Measurements from ENCODE around the gene GRPEL1. TPM values are rescaled to one million over a fixed set of nuclear protein-coding genes. Genes with fewer than 3 reads are reported as not detected.

GRPEL1 gene
- total RNA-seq, 1 donor from 2014 or later = 55.8 TPM

DNA sequence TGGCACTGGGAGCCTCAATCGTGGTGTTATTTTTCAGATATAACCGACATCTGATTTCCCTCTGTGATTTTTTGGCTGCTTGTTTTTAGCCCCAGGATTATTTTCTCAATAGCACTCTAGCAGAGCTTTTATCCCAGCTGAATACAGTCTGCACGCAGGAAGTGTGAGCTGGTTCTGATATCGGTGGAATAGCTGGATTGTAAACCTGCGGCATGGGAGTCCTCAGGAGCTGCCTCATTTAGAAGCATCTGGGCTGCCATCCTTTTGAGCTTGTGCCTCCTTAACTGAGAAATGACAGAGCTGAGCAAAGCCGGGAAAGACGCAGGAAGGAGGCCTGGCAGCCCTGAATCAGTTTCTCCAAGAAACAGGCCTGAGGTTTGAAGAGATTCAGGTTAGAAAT, 28.4 kb upstream of the GRPEL1 start:
- Histone ChIP-seq H3K4me3 (ENCODE audit: insufficient read depth, low read depth, low read length) (no peak overlapping the region), H3K4me1 (ENCODE audit: insufficient read depth, low read length) (no peaks in the 10 kb centered on the region), H2AFZ (ENCODE audit: low read depth, low read length) (no peak overlapping the region), H3K9me3 (ENCODE audit: insufficient read depth, low read depth, low read length) (no peaks in the 10 kb centered on the region), H3K27me3 (ENCODE audit: insufficient read depth, low read length) (peaks cover 15% of the 10 kb centered on the region), H3K27ac (ENCODE audit: low read depth, low read length) (no peak overlapping the region), H3K9ac (ENCODE audit: low read length) (no peak overlapping the region), H3K79me2 (ENCODE audit: insufficient read depth, low read length) (no peaks in the 10 kb centered on the region), H3K4me2 (ENCODE audit: low read length) (no peak overlapping the region), H4K20me1 (ENCODE audit: insufficient read depth, low read length) (no peaks in the 10 kb centered on the region), H3K36me3 (ENCODE audit: insufficient read depth, low read length) (no peaks in the 10 kb centered on the region)
- DNase-seq (ENCODE audit: low read depth) = no peak
- no peak for TF ChIP-seq EZH2 (IDR thresholded peaks at IDR 0.05; ENCODE audit: insufficient read depth, low read length)
- TF ChIP-seq, protein P1, sequence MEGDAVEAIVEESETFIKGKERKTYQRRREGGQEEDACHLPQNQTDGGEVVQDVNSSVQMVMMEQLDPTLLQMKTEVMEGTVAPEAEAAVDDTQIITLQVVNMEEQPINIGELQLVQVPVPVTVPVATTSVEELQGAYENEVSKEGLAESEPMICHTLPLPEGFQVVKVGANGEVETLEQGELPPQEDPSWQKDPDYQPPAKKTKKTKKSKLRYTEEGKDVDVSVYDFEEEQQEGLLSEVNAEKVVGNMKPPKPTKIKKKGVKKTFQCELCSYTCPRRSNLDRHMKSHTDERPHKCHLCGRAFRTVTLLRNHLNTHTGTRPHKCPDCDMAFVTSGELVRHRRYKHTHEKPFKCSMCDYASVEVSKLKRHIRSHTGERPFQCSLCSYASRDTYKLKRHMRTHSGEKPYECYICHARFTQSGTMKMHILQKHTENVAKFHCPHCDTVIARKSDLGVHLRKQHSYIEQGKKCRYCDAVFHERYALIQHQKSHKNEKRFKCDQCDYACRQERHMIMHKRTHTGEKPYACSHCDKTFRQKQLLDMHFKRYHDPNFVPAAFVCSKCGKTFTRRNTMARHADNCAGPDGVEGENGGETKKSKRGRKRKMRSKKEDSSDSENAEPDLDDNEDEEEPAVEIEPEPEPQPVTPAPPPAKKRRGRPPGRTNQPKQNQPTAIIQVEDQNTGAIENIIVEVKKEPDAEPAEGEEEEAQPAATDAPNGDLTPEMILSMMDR (IDR thresholded peaks at IDR 0.05; ENCODE audit: insufficient read depth, low read depth, low read length) = no peak
- no peaks in the 10 kb centered on the region for H3K4me1 Mint-ChIP-seq (ENCODE audit: low read depth, unreplicated experiment)
- H3K27ac Mint-ChIP-seq (ENCODE audit: unreplicated experiment) = no peak overlapping the region
- FAIRE-seq = no peak
- H3K27me3 Mint-ChIP-seq (ENCODE audit: low read depth, unreplicated experiment) = peaks cover 60% of the 10 kb centered on the region
- no peaks in the 10 kb centered on the region for H3K36me3 Mint-ChIP-seq (ENCODE audit: low read depth, unreplicated experiment)
- no peak overlapping the region for H3K4me3 Mint-ChIP-seq (ENCODE audit: unreplicated experiment)
- peaks cover 11% of the 10 kb centered on the region for H3K9me3 Mint-ChIP-seq (ENCODE audit: unreplicated experiment)

DNA sequence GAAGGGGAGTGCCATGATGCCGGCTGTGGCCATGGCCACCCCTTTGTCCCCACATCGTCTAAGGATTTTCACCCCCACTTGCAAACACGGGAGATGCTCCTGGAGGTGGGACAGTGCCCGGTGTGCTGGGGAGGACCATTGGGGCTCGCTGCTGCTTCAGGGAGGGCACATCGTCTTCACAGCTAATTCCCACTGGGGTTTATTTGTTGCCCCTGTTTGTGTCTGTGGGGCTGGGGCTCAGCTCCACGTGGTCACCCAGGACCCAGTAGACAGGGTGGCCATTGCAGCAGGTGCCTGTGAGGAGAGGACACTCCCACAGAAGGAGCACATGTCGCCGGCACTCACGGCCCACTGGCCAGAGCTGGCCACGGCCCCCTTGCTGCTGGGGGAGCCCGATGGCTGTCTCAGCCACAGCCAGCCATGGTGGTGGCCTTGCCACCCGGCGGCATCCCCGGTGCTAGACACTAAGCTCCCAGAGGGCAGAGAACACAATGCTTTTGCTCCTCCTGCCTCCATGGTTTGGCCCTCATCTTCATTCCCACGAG, 27.8 kb upstream of the GRPEL1 start:
- no peaks in the 10 kb centered on the region for H3K36me3 ChIP-seq (ENCODE audit: insufficient read depth, low read length)
- H3K4me2 ChIP-seq (ENCODE audit: low read length) = no peak overlapping the region
- Mint-ChIP-seq H3K36me3 (ENCODE audit: low read depth, unreplicated experiment) (no peaks in the 10 kb centered on the region), H3K4me3 (ENCODE audit: unreplicated experiment) (no peak overlapping the region), H3K27me3 (ENCODE audit: low read depth, unreplicated experiment) (peaks cover 66% of the 10 kb centered on the region), H3K4me1 (ENCODE audit: low read depth, unreplicated experiment) (no peaks in the 10 kb centered on the region), H3K27ac (ENCODE audit: unreplicated experiment) (no peak overlapping the region), H3K9me3 (ENCODE audit: unreplicated experiment) (peaks cover 11% of the 10 kb centered on the region)
- H4K20me1 ChIP-seq (ENCODE audit: insufficient read depth, low read length) = no peaks in the 10 kb centered on the region
- DNase-seq (ENCODE audit: low read depth) (no peak), FAIRE-seq (no peak)
- TF ChIP-seq, protein P1 (IDR thresholded peaks at IDR 0.05; ENCODE audit: insufficient read depth, low read depth, low read length) = no peak
- TF ChIP-seq EZH2 (IDR thresholded peaks at IDR 0.05; ENCODE audit: insufficient read depth, low read length) = no peak
- H2AFZ ChIP-seq (ENCODE audit: low read depth, low read length) = no peak overlapping the region
- no peak overlapping the region for H3K9ac ChIP-seq (ENCODE audit: low read length)
- H3K79me2 ChIP-seq (ENCODE audit: insufficient read depth, low read length) = no peaks in the 10 kb centered on the region
- H3K4me3 ChIP-seq (ENCODE audit: insufficient read depth, low read depth, low read length) = no peak overlapping the region
- no peaks in the 10 kb centered on the region for H3K4me1 ChIP-seq (ENCODE audit: insufficient read depth, low read length)
- H3K9me3 ChIP-seq (ENCODE audit: insufficient read depth, low read depth, low read length) = no peaks in the 10 kb centered on the region
- peaks cover 15% of the 10 kb centered on the region for H3K27me3 ChIP-seq (ENCODE audit: insufficient read depth, low read length)
- no peak overlapping the region for H3K27ac ChIP-seq (ENCODE audit: low read depth, low read length)

DNA sequence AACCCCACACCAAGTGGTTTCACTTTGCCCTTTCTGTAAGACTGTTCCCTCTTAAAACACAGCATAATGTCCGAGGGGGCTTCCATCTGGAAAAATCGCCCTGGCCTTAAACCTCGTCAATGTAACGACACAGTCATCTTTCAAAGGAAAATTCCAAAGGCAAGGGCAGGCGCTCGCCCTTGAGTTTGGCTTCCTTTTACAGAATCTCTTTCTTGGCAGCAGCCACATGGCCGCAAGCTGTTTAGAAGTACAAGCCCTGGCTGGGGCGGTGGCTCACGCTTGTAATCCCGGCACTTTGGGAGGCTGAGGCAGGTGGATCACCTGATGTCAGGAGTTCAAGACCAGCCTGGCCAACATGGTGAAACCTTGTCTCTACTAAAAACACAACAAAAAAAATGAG, 27.1 kb upstream of the GRPEL1 start:
- Histone ChIP-seq H3K27me3 (ENCODE audit: insufficient read depth, low read length) (peaks cover 18% of the 10 kb centered on the region), H3K36me3 (ENCODE audit: insufficient read depth, low read length) (no peaks in the 10 kb centered on the region), H4K20me1 (ENCODE audit: insufficient read depth, low read length) (no peaks in the 10 kb centered on the region), H3K4me2 (ENCODE audit: low read length) (no peak overlapping the region), H2AFZ (ENCODE audit: low read depth, low read length) (no peak overlapping the region), H3K9me3 (ENCODE audit: insufficient read depth, low read depth, low read length) (no peaks in the 10 kb centered on the region), H3K79me2 (ENCODE audit: insufficient read depth, low read length) (no peaks in the 10 kb centered on the region), H3K9ac (ENCODE audit: low read length) (no peak overlapping the region), H3K27ac (ENCODE audit: low read depth, low read length) (no peak overlapping the region), H3K4me1 (ENCODE audit: insufficient read depth, low read length) (no peaks in the 10 kb centered on the region), H3K4me3 (ENCODE audit: insufficient read depth, low read depth, low read length) (no peak overlapping the region)
- TF ChIP-seq, protein P1 (IDR thresholded peaks at IDR 0.05; ENCODE audit: insufficient read depth, low read depth, low read length) = no peak
- no peak for TF ChIP-seq EZH2 (IDR thresholded peaks at IDR 0.05; ENCODE audit: insufficient read depth, low read length)
- H3K4me3 Mint-ChIP-seq (ENCODE audit: unreplicated experiment) = no peak overlapping the region
- no peaks in the 10 kb centered on the region for H3K36me3 Mint-ChIP-seq (ENCODE audit: low read depth, unreplicated experiment)
- no peak for DNase-seq (ENCODE audit: low read depth)
- H3K9me3 Mint-ChIP-seq (ENCODE audit: unreplicated experiment) = peaks cover 11% of the 10 kb centered on the region
- peaks cover 65% of the 10 kb centered on the region for H3K27me3 Mint-ChIP-seq (ENCODE audit: low read depth, unreplicated experiment)
- H3K27ac Mint-ChIP-seq (ENCODE audit: unreplicated experiment) = no peak overlapping the region
- FAIRE-seq = no peak
- no peaks in the 10 kb centered on the region for H3K4me1 Mint-ChIP-seq (ENCODE audit: low read depth, unreplicated experiment)
